ACHN (cell line): ENCODE measurements around the gene ERN1.
"Not testable (repeated sequence)": the region's sequence is repeated elsewhere in the genome, so short reads cannot be mapped to it uniquely, and the experiment has no call there.

Experiments used
- DNase-seq: peaks from one replicate; pipeline ENCODE4 v3.0.0-alpha.2; 2015
- in situ Hi-C: cut with HindIII; loops from 2 replicates; pipeline ENCODE4 v1.10.0; 2017; ENCODE audit warnings: low sequenced_read_pairs, low pct_ligation_motif_present, low pct_unique_long_range_greater_than_20kb

ERN1 gene

DNA sequence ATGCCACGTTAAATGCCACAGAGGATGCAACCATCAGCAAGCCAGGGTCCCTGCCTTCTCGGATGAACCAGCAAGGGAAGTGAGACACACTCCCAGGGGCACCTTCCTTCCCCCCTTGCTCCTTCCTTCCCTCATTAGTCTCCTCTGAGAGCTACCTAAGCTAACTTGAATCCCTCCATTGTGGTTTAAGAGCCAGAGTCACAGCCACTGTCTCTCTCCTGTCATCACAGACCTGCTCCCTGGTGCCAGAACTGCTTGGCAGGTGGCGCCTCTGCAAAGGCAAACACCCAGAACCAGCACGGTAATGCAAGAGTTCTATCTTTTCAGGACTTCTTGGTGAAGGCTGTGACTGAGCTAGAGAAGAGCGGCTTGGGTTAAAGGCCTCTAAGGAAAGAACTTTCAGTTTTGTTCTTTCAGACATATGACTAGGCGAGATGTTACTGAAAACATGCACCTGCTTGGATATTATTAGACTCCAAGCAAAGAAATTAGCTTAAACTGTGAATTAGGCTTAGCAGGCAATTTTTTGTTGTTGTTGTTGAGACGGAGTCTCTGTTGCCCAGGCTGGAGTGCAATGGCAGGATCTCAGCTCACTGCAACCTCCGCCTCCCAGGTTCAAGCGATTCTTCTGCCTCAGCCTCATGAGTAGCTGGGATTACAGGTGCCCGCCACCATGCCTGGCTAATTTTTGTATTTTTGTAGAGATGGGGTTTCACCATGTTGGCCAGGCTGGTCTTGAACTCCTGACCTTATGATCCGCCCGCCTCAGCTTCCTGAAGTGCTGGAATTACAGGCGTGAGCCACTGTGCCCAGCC, 8.8 kb downstream of the ERN1 start:
- DNase-seq, in situ Hi-C loops: not testable (repeated sequence)

DNA sequence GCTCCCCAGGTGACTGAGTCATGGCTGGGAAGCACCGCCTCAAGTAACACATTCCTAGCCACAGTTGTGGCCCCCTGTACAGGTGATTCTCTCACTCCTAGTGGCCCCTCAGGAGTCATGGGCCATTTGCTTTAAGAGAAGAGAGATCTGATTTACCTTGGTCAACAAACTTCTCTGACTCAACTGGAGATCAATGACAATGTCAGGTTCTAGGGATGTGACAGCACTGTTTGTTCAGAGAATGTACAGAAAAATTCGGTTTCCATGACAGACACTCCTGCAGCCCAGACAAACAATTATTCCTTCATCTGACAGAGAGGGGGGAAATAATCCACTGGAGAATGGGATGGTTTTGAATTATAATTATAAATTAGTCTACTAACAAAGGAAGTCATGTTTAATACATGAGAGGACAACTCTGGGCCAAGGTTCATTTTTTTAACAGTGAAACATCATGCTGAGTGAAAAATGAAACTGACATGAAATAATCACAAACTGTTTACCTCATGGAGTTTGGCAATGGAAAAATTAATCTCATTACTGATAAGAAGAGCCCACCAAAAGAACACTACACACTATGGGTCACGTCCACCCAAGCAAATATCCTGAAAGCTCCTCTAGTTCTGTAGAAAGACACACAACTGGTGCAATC, 9.7 kb downstream of the ERN1 start:
- DNase-seq = no peak
- in situ Hi-C loops = no loop called here

DNA sequence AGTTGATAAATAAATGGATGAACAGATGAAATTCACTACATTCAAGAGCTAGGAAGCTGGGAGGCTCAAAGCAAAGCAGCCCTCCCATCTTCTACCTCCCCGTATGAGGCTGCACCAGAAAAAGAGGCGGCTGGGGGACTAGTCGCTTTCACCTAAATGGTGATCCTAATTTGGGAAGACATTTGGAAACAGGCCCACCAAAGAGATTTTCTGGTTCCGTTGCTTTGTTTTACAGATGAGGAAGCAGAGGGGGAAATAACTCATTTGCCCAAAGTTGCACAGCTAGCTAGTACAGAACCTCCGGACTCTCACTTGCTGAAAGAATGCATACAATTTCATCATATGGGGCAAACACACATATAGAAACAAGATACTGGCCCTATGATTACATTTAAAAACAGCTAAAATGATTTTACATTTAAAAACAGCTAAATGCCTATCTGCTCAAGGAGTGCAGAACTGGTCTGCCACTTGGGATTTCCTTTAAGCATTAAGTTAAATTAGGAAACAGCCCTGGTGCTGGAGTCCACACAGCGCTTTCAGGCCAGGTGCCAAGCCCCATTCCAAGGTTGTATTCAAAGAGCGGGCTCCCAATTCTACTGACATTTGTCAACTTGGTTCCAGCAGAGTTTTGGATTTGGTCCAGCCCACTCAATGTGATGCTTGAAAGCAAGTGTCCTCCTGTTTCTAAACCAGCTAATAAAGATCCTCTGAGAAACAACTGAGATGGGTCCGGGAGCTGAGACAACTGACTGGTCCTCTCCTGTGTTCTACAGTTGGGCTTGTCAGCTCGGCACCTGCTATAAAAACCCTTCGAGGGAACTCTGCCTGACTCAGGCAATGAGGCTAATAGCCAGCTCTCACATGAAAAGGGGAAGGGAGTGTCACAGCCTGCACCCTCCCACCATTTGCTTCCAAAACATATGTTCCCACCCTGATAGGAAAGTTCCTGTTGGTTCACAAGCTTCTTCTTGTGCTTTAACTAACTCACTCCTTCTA, 11.7 kb downstream of the ERN1 start:
- in situ Hi-C loops = no loop called here
- no peak for DNase-seq

DNA sequence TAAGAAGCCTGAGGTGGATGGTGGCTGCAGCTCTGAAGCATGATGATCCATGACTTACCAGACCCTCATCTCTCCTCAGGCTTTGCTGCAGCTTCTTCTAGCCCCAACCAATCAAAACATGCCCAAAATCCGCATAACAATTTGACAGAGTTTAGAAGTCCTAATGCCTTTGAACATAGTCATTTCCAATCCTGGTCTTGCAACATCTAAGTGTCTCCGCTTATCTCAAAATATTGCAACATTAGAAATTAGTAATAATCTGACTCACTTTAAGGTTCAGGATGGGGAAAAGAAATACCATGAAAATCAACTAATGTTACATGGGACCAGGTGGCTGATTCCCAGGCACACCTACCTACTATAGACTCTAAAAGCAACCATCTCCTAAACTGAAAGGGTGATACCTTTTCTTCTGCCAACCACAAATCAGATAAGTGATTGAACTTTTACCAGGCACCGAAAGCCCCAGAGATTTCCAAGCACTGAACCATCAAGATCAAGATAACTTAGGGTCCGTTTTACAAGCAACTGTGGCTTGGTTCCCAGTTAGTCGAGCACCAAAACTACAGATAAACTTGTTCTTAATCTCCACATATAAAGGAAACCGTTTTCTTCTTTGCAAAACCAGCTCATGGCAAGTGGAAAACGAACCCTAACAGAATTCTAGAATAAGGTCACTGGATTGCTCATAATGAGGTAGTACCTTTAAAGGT, 14.0 kb downstream of the ERN1 start:
- no peak for DNase-seq
- in situ Hi-C loops = no loop called here

DNA sequence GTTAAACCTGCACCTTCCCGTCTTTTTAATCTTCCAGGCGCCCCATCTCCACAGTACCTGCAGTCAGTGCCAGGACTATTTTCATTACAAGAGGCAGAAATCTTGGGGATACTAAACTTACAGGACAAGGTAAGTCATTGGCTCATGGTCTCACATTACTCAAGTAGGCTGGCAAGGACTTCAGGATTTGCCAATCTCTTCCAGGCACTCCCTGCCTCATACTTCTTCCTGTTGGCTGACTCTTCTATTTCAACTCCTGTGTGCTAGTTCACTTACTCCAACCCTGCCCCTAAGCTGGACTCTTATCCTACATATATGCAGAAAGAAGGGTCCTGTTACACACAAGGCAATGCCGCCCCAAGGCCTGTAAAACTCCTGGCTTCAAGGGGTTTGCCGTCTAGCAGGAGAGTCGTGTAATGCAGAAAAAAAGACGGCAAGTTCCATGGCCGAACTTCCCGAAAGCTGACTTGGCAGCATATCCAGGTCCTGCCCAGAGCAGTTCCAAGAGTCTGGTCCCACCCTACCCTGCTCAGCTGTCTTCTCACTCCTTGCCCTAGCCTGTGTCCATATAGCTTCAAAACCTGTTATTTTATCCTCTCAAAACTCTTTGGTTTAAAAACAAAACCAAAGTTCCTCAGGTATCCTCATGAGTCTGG, 14.8 kb downstream of the ERN1 start:
- in situ Hi-C loops = no loop called here
- no peak for DNase-seq

DNA sequence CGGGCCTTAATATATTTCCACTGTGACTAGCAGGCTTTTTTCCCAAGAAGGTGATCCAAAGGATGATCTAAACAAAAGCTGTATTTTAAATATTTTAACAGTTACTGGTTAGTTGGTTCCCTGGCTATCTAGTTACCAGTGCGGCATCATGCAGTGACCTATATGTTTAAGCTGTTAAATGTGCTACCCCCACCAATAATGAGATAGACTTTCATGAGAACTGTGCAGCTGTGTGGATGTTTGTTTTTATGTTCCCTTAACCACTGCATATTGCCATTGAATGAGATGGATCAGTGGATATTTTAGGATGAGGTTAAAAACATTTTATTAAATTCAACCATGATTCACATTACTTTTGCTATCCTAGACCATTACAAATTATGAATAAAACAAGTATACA, 16.9 kb downstream of the ERN1 start:
- in situ Hi-C loops = no loop called here
- DNase-seq = no peak

DNA sequence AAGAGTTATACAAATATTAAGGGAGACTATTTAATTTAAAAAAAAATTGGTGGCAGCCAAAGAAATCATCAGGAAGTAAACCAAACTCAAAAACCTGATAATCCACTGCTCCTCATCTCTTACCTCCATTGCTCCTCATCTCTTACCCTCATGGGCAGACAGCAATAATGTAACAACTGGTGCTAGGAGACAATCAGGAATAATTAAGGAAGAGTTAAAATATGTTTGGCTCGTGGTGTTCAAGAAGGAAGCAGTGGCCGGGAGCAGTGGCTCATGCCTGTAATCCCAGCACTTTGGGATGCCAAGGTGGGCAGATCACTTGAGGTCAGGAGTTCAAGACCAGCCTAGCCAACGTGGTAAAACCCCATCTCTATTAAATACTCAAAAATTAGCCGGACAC, 18.1 kb downstream of the ERN1 start:
- in situ Hi-C loops = no loop called here
- no peak for DNase-seq

DNA sequence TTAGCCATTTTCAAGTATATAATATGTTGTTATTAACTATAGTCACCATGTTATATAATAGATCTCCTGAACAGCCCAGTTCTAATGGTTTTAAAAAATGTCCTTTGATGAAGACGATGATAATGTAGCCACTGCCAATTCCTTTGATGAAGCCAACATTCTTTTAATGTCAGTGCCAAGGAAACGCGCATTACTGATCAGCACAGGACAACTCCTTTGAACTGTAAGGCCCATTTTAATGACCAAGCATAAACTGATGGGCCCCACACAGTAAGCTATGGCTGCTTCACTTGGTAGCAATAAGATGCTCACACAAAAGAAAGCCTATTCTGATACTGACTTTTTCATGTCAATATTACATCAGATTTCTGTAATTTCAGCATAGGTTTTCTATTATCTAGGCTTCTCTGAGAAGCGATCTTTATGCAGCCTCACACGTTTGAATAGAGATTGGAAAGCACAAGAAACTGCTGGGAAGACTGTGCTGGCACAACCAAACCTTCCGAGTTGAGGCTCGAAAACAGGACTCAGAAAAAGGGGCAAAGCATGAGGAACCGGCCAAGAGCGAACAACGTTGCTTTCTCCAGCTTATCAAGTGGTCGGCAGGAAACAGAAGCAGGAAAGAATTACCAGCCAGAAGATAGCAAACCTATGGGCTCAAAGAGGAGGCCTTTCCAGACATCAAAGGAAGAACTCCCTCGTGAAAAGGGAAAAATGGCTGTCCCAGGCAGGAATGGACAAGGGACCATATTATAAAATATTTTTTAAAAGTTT, 19.4 kb downstream of the ERN1 start:
- no peak for DNase-seq
- in situ Hi-C loops = no loop called here

DNA sequence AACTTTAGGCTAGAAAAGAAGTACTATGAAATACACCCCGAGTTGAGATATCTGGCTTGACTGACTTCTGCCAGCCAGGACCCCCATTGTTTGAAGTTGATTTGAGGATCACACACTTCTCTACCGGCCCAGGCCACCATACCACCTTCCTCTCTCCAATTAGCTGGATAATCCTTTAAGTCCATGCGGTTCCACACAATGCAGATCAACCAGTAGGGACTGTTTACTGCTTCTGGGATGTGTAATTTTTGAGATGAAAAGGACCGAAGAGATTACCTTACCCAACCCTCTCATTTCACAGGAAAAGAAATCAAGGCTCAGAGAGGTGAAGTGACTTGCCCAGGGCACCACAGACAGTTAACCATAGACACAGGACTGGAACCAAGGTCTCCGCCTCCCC, 20.5 kb downstream of the ERN1 start:
- in situ Hi-C loops = no loop called here
- no peak for DNase-seq

DNA sequence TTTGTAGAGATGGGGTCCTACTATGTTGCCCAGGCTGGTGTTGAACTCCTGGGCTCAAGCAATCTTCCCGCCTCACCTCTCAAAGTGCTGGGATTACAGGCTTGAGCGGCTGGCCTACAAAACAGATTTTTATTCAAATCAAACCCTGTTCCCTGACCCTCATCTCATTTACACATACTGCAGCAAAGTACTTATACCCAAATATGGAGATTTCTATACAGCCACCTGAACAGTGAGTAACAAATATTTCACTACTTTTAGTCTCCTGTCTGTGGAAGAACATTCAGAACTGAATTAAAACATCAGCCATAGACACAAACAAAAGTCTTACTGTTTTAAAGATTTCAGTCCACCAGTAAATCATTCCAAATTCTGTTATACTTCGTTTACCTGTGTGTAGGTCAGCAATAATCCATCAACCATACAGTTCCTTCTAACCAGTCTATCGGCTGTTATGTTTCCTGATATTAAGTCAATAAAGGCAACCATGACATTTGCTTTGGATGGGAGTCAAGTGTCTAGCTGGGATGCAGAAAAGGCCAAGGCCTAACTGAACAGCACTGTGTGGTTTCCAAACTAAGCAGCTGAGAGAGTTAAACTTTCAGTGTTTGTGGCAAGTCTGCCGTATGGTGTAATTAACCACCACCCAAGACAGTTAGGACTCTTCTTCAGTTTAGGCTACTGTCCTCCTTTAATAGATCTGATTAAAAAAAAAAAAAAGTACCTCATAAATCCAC, 22.3 kb downstream of the ERN1 start:
- no peak for DNase-seq
- in situ Hi-C loops = no loop called here

DNA sequence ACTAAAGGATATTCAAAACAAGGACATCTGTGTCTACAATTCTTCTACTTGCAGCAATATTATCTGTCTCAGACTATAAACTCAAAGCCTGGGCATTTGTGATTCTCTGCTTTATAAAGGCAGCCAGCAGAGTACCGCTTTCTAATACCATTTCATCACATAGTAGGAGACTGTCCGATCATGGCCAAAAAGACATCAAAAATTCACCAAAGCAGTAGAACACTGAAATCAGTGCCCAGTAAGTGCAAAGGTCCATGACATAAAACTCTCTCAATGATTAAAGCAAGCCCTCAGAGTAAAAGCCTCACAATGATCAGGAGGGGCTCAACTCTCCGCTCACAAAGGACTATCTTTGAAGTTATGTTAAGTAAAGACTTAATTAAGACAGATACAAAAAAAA, 23.0 kb downstream of the ERN1 start:
- in situ Hi-C loops = no loop called here
- DNase-seq = no peak

DNA sequence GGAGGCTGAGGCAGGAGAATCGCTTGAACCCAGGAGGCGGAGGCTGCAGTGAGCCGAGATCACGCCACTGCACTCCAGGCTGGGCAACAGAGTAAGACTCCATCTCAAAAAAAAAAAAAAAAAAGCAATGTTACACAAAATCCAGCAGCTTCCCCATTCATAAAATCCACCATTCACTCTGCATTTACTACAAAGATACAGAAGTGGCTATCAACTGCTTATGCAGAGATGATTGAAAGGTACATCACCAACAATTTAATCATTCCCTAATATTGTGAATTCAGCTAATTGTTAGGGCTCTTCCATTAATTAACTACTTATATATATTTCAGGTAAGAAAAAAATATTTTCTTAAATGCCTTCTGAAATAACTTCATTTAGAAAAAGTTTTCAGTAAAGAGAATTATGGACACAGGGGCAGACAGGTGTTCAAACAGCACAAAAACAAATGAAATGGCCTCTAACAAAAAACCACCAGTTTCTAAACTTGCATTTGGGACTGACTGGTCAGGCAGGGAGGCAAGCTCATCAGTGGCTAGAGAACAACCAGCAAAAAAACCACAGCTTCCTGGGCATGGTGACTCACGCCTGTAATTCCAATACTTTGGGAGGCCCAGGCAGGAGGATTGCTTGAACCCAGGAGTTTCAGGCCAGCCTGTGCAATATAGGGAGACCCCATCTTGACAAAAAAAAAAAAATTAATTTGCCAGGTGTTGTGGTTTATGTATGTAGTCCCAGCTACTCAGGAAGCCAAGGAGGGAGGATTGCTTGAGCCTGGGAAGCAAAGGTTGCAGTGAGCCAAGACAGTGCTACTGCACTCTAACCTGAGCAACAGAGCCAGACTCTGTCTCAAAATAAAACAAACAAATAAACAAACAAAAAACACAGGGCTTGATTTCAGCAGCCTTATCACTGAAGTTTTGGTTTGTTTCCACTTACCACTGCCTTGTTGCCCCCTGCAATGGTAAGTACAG, 26.3 kb downstream of the ERN1 start:
- DNase-seq = peak; percentile 39
- in situ Hi-C loops = no loop called here

DNA sequence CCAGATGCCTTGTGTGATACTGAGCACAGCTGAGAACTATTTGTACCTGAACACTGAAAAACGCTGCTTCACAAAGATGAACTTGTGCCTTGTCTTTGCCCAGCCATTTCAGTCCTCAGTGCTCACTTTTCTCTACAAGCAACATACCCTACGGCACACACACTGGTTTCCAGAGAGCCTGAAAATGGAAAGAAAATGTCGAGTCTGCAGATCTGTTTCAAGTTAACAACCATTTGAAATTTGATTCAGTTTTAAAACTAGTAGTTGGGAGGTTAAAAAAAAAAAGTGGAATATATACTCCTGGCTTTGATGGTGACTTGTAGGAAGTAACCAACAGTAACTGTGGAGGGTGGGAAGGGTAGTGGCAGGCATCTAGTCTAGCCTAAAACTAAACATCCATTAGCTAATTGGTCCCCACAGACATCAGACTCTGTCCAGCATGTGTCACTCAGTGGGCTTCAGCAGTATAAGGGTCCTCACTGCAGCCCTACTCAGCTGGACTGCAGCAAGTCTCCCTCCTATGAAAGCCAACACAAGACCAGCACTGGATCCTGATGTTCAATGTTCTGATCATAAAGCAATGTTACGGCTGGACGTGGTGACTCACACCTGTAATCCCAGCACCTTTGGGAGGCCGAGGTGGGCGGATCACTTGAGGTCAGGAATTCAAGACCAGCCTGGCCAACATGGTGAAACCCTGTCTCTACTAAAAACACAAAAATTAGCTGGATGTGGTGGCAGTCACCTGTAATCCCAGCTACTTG, 27.1 kb downstream of the ERN1 start:
- no peak for DNase-seq
- in situ Hi-C loops = no loop called here

DNA sequence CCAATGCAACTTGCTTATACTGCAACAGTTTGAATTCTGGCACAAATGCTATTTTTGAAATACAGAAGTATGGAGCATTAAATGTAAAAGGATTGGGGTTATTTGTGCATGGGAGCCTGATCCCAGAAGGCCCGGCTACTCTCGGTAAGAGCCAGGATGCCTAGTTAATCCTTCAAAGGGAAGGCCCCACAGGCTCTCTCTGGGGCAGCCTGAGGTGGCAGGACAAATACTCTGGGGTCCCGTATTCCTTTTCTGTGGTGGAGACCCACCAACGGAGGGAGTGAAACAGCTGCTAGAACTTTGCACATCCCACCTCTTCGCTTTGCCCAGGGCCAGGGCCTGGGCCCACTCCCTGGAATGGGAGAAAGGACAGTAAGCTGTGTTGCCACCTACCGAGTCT, 30.4 kb downstream of the ERN1 start:
- in situ Hi-C loops = no loop called here

More for the DNA sequence above, 30.4 kb downstream of the ERN1 start:
- no peak for DNase-seq
